SIG-M5 treated with dmso at 0.1 percent for 504 hours (cell line): Measurements from ENCODE around the gene GPR146.

ENCODE experiments used
- DNase-seq: peaks from one replicate; lab custom pipeline; 2025; ENCODE audit not compliant: unreplicated experiment; lab: John Stamatoyannopoulos, UW

Gene GPR146

GRCh38 chr7:1056785-1057410 lies 12.6 kb downstream of the GPR146 start:
- DNase-seq = no peak

GRCh38 chr7:1057416-1058291 lies 13.3 kb downstream of the GPR146 start:
- DNase-seq = no peak

GRCh38 chr7:1058311-1058710 lies 14.0 kb downstream of the GPR146 start:
- no peak for DNase-seq

- no peak for DNase-seq
Measured at GRCh38 chr7:1058821-1059199, 14.5 kb downstream of the GPR146 start.

GRCh38 chr7:1059200-1060091 lies 15.1 kb downstream of the GPR146 start:
- DNase-seq = no peak

- DNase-seq = no peak
Measured at GRCh38 chr7:1060315-1061072, 16.1 kb downstream of the GPR146 start.

- DNase-seq = no peak
Measured at GRCh38 chr7:1061180-1061579, 16.8 kb downstream of the GPR146 start.

- DNase-seq = peak; percentile 42
Measured at GRCh38 chr7:1062296-1063294, 18.2 kb downstream of the GPR146 start.

GRCh38 chr7:1063361-1063760 lies 19.0 kb downstream of the GPR146 start:
- DNase-seq = no peak

- DNase-seq = no peak
Measured at GRCh38 chr7:1064581-1064980, 20.2 kb downstream of the GPR146 start.

GRCh38 chr7:1065263-1065584 lies 20.9 kb downstream of the GPR146 start:
- no peak for DNase-seq

- peak; percentile 62 for DNase-seq
Measured at GRCh38 chr7:1065585-1066241, 21.4 kb downstream of the GPR146 start.

GRCh38 chr7:1066242-1066588 lies 21.9 kb downstream of the GPR146 start:
- DNase-seq = no peak

GRCh38 chr7:1068013-1068412 lies 23.7 kb downstream of the GPR146 start:
- no peak for DNase-seq

GRCh38 chr7:1068619-1069018 lies 24.3 kb downstream of the GPR146 start:
- no peak for DNase-seq

- no peak for DNase-seq
Measured at GRCh38 chr7:1070544-1071011, 26.2 kb downstream of the GPR146 start.

- no peak for DNase-seq
Measured at GRCh38 chr7:1071731-1072254, 27.4 kb downstream of the GPR146 start.

- DNase-seq = no peak
Measured at GRCh38 chr7:1073142-1073977, 29.0 kb downstream of the GPR146 start.
